ENCODE measurements around the gene ACTRT2.

ACTRT2 gene

GRCh38 chr1:3003039-3003940, 18.0 kb upstream of the ACTRT2 start:
- ChIA-PET CTCF (interaction anchor here (1.7 kb wide), 1 partner anchor 9 kb away, joined by 5 read pairs; no protein-coding TSS in a partner anchor), POLR2A (no interaction called here)
- DNase-seq (ENCODE audit: low read depth, low spot score): no peak
- TF ChIP-seq, protein P1, sequence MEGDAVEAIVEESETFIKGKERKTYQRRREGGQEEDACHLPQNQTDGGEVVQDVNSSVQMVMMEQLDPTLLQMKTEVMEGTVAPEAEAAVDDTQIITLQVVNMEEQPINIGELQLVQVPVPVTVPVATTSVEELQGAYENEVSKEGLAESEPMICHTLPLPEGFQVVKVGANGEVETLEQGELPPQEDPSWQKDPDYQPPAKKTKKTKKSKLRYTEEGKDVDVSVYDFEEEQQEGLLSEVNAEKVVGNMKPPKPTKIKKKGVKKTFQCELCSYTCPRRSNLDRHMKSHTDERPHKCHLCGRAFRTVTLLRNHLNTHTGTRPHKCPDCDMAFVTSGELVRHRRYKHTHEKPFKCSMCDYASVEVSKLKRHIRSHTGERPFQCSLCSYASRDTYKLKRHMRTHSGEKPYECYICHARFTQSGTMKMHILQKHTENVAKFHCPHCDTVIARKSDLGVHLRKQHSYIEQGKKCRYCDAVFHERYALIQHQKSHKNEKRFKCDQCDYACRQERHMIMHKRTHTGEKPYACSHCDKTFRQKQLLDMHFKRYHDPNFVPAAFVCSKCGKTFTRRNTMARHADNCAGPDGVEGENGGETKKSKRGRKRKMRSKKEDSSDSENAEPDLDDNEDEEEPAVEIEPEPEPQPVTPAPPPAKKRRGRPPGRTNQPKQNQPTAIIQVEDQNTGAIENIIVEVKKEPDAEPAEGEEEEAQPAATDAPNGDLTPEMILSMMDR (IDR thresholded peaks at IDR 0.05; ENCODE audit: insufficient read depth, low read length, missing control alignments): no peak
- no peak overlapping the region for H3K4me3 ChIP-seq (ENCODE audit: low read depth, low read length)

- no peak for DNase-seq (ENCODE audit: low read depth, low spot score)
- ChIA-PET POLR2A (no interaction called here), CTCF (interaction anchor here (1.7 kb wide), 1 partner anchor 9 kb away, joined by 5 read pairs; no protein-coding TSS in a partner anchor)
- H3K4me3 ChIP-seq (ENCODE audit: low read depth, low read length): no peak overlapping the region
- TF ChIP-seq, protein P1 (IDR thresholded peaks at IDR 0.05; ENCODE audit: insufficient read depth, low read length, missing control alignments): no peak
These were observed 17.4 kb upstream of the ACTRT2 start for GRCh38 chr1:3003941-3004270.

DNA sequence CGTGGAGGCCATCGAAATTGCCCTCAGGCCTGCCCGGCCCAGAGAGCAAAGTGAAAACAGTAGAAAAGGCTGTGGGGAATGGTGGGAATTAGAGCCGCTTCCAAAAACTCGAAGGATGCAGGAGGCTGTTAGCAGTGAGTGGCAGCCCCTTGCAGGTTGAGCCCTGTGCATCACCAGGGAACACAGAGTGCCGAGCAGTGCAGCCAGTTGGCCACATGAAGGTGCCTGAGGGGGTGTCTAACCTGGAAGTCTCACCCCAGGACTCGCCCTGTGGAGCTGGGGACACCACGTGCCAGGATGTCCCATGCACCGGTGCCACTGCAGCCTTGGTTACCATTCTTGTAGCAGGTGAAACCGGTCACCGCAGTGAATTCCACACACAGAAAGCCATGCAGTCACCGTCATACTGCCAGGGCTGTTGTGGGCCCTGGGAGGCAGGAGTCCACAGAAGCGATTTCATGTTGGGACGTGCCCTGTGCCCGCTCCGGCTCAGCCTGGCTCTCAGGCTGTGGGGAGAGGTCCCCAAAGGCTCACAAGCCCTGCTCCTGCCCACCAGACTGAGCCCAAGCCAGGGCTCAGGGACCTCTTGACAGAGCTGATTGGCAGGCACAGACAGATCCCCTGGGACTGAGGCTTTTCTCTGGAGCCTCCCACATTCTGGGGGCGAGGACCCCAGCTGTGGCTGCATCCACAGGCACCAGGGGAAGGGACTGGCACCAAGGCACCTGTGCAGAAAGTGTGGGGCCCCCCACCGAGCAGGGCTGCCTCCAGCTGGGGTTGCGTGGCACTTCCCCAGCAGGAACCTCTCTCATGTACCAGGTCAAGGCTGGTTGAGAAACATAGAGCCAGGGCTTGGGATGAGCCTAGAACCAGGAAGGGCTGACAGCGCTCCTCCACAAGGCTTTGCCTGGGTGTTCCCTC, 16.7 kb upstream of the ACTRT2 start:
- TF ChIP-seq, protein P1 (IDR thresholded peaks at IDR 0.05; ENCODE audit: insufficient read depth, low read length, missing control alignments): no peak
- DNase-seq (ENCODE audit: low read depth, low spot score): no peak
- POLR2A ChIA-PET: no interaction called here
- no peak overlapping the region for H3K4me3 ChIP-seq (ENCODE audit: low read depth, low read length)
- CTCF ChIA-PET: interaction anchor here (1.7 kb wide), 1 partner anchor 8 kb away, joined by 5 read pairs; no protein-coding TSS in a partner anchor

DNA sequence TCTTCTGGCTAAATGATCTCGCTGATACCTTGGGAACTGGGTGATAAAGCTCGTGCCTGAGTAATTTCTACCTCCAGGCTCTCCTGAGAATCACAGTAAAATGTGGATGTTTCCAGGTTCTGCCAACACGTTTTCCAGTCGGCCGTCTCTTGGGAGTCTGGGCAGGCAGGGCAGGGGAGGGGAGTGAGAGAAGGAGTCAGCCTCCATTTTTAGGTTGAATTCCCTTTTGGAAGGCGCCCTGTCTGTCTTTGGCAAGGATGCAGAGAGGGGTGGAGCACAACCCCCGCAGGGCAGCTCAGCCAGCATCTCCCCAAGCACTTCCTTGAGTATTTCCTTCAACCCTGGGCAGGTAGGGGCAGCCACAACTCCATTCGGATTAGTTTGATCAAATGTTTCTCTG, 15.5 kb upstream of the ACTRT2 start:
- no peak for DNase-seq (ENCODE audit: low read depth, low spot score)
- TF ChIP-seq, protein P1 (IDR thresholded peaks at IDR 0.05; ENCODE audit: insufficient read depth, low read length, missing control alignments): no peak
- H3K4me3 ChIP-seq (ENCODE audit: low read depth, low read length): no peak overlapping the region
- CTCF ChIA-PET: no interaction called here
- POLR2A ChIA-PET: no interaction called here

GRCh38 chr1:3007298-3008147, 13.7 kb upstream of the ACTRT2 start:
- CTCF ChIA-PET: no interaction called here
- H3K4me3 ChIP-seq (ENCODE audit: low read depth, low read length): no peak overlapping the region

More at GRCh38 chr1:3007298-3008147, 13.7 kb upstream of the ACTRT2 start:
- TF ChIP-seq, protein P1 (IDR thresholded peaks at IDR 0.05; ENCODE audit: insufficient read depth, low read length, missing control alignments): no peak
- POLR2A ChIA-PET: no interaction called here
- DNase-seq (ENCODE audit: low read depth, low spot score): no peak
